ENCODE measurements around the gene ZBTB26. TPM values are rescaled to one million over a fixed set of nuclear protein-coding genes. Genes with fewer than 3 reads are reported as not detected.

The ZBTB26 gene
- total RNA-seq, 2 experiments from 2014 or later: 4.8 to 6.0 TPM

DNA sequence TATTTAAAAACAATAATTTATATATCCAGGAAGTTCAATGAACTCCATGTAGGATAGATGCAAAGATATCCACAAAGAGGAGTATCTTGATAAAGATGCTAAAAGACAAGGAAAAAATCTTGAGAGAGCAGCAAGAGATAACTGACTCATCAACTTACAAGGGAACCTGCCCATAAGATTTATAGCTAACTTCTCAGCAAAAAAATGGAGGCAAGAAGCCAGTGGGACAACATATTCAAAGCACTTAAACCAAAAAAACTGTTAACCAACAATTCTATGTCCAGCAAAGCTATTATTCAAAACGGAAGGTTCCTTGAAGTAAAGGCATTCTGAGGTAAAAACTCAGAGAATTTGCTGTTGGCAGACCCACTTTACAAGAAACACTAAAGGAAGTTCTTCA is 29.8 kb upstream of the ZBTB26 start:
- Mint-ChIP-seq H3K36me3 (ENCODE audit: low read depth) (peaks cover 86% of the 10 kb centered on the region), H3K27ac (no peak overlapping the region), H3K4me3 (no peak overlapping the region), H3K27me3 (no peaks in the 10 kb centered on the region), H3K4me1 (ENCODE audit: low read depth) (no peaks in the 10 kb centered on the region), H3K9me3 (no peaks in the 10 kb centered on the region)
- no peaks in the 10 kb centered on the region for H3K9me3 ChIP-seq (ENCODE audit: control insufficient read depth in 1 of 2, insufficient read depth in 1 of 2, low read length in 2 of 2)
- CTCF ChIA-PET: interaction anchor here (1.3 kb wide), 1 partner anchor 30 kb away, joined by 3 read pairs; no protein-coding TSS in a partner anchor
- TF ChIP-seq, protein P1, sequence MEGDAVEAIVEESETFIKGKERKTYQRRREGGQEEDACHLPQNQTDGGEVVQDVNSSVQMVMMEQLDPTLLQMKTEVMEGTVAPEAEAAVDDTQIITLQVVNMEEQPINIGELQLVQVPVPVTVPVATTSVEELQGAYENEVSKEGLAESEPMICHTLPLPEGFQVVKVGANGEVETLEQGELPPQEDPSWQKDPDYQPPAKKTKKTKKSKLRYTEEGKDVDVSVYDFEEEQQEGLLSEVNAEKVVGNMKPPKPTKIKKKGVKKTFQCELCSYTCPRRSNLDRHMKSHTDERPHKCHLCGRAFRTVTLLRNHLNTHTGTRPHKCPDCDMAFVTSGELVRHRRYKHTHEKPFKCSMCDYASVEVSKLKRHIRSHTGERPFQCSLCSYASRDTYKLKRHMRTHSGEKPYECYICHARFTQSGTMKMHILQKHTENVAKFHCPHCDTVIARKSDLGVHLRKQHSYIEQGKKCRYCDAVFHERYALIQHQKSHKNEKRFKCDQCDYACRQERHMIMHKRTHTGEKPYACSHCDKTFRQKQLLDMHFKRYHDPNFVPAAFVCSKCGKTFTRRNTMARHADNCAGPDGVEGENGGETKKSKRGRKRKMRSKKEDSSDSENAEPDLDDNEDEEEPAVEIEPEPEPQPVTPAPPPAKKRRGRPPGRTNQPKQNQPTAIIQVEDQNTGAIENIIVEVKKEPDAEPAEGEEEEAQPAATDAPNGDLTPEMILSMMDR (IDR thresholded peaks at IDR 0.05): no peak
- no peak for DNase-seq
- H3K4me3 ChIP-seq (ENCODE audit: low read length): no peak overlapping the region
- ATAC-seq (ENCODE audit: poor library complexity): no peak
- peaks cover 23% of the 10 kb centered on the region for H3K36me3 ChIP-seq (ENCODE audit: insufficient read depth, low read length)
- H3K27me3 ChIP-seq (ENCODE audit: control insufficient read depth in 1 of 2, insufficient read depth in 2 of 2, low read length in 2 of 2): no peaks in the 10 kb centered on the region
- intact Hi-C loops (cut with DNase I, micrococcal nuclease): no loop called here
- no peaks in the 10 kb centered on the region for H3K4me1 ChIP-seq (ENCODE audit: insufficient read depth, low read length)
- POLR2A ChIA-PET: interaction anchor here (0.7 kb wide), 1 partner anchor 73 kb away, joined by 3 read pairs; no protein-coding TSS in a partner anchor
- no peak overlapping the region for H3K27ac ChIP-seq (ENCODE audit: low read depth in 1 of 2, low read length in 2 of 2)

DNA sequence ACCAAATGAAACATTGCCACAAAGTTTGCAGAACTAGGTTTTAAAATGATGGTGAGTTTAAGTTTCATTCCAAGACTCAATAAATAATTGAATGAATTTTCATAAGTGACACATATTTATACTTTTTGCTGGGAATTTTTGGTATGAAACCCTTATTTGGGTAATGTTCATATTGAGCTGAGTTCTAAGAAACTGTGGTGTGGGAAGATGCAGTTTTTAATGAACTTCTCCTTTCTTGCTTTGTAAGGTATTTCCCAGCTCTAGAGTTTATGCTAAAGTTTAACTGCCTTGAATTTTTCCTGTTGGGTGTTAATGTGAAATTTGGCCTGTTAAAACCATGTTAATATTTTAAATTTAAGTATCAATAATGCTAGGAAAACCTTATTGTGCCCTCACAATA is 24.6 kb upstream of the ZBTB26 start:
- ChIA-PET POLR2A (interaction anchor here (0.9 kb wide), 1 partner anchor 14 kb away, joined by 3 read pairs; no protein-coding TSS in a partner anchor), CTCF (no interaction called here)
- H3K4me3 Mint-ChIP-seq: no peak overlapping the region
- H3K36me3 Mint-ChIP-seq (ENCODE audit: low read depth): peaks cover 42% of the 10 kb centered on the region
- TF ChIP-seq, protein P1 (IDR thresholded peaks at IDR 0.05): no peak
- no peaks in the 10 kb centered on the region for H3K9me3 ChIP-seq (ENCODE audit: control insufficient read depth in 1 of 2, insufficient read depth in 1 of 2, low read length in 2 of 2)
- no peak overlapping the region for H3K4me3 ChIP-seq (ENCODE audit: low read length)
- H3K27ac Mint-ChIP-seq: no peak overlapping the region
- no peaks in the 10 kb centered on the region for H3K27me3 ChIP-seq (ENCODE audit: control insufficient read depth in 1 of 2, insufficient read depth in 2 of 2, low read length in 2 of 2)
- no peaks in the 10 kb centered on the region for H3K27me3 Mint-ChIP-seq
- peaks cover 20% of the 10 kb centered on the region for H3K36me3 ChIP-seq (ENCODE audit: insufficient read depth, low read length)
- ATAC-seq (ENCODE audit: poor library complexity) (no peak), DNase-seq (no peak)
- no peaks in the 10 kb centered on the region for H3K4me1 ChIP-seq (ENCODE audit: insufficient read depth, low read length)
- intact Hi-C loops (cut with DNase I, micrococcal nuclease): no loop called here
- H3K27ac ChIP-seq (ENCODE audit: low read depth in 1 of 2, low read length in 2 of 2): no peak overlapping the region
- H3K9me3 Mint-ChIP-seq: no peaks in the 10 kb centered on the region
- peaks cover 25% of the 10 kb centered on the region for H3K4me1 Mint-ChIP-seq (ENCODE audit: low read depth)

DNA sequence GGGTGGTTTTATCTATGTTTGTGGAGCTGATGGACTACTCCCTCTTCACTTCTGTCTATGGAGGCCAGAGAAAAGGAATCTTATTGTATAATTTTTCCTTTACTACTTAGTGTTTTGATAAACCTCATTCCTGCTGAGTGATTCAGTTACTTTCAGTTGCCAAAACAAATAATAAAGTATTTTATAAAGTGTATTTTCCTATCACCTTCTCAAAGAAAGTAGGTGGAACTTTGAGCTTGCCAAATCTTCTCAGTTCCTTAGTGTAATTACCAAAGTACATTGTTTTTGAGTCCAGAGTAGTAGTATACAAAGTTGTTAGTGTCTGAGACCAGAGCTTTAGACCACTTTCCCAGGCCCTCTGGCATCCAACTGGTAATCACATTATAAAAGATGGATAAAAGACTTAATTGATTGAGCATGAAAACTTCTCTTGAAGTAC is 23.0 kb upstream of the ZBTB26 start:
- CTCF ChIA-PET: no interaction called here
- H3K27me3 ChIP-seq (ENCODE audit: control insufficient read depth in 1 of 2, insufficient read depth in 2 of 2, low read length in 2 of 2): no peaks in the 10 kb centered on the region

More for the DNA sequence above, 23.0 kb upstream of the ZBTB26 start:
- TF ChIP-seq, protein P1 (IDR thresholded peaks at IDR 0.05): no peak
- Mint-ChIP-seq H3K4me3 (no peak overlapping the region), H3K9me3 (no peaks in the 10 kb centered on the region), H3K36me3 (ENCODE audit: low read depth) (peaks cover 30% of the 10 kb centered on the region), H3K27me3 (no peaks in the 10 kb centered on the region), H3K27ac (no peak overlapping the region), H3K4me1 (ENCODE audit: low read depth) (peaks cover 40% of the 10 kb centered on the region)
- intact Hi-C loops (cut with DNase I, micrococcal nuclease): no loop called here
- H3K9me3 ChIP-seq (ENCODE audit: control insufficient read depth in 1 of 2, insufficient read depth in 1 of 2, low read length in 2 of 2): no peaks in the 10 kb centered on the region
- no peak overlapping the region for H3K27ac ChIP-seq (ENCODE audit: low read depth in 1 of 2, low read length in 2 of 2)
- no peaks in the 10 kb centered on the region for H3K4me1 ChIP-seq (ENCODE audit: insufficient read depth, low read length)
- POLR2A ChIA-PET: no interaction called here
- H3K4me3 ChIP-seq (ENCODE audit: low read length): no peak overlapping the region
- ATAC-seq (ENCODE audit: poor library complexity): no peak
- peaks cover 8% of the 10 kb centered on the region for H3K36me3 ChIP-seq (ENCODE audit: insufficient read depth, low read length)
- no peak for DNase-seq
